ENCODE data around the gene FARS2.

FARS2 gene

GRCh38 chr6:5300206-5300764 is 39.0 kb downstream of the FARS2 start:
- no peaks in the 10 kb centered on the region for H3K36me3 ChIP-seq (ENCODE audit: insufficient read depth, low read length)

GRCh38 chr6:5302220-5302946 is 41.1 kb downstream of the FARS2 start:
- H3K4me3 ChIP-seq (ENCODE audit: low read length) = no peak overlapping the region
- H3K36me3 ChIP-seq (ENCODE audit: insufficient read depth, low read length) = no peaks in the 10 kb centered on the region
- H2AFZ ChIP-seq (ENCODE audit: low read depth, low read length) = no peak overlapping the region
- H3K9me3 ChIP-seq (ENCODE audit: low read length) = no peaks in the 10 kb centered on the region
- peaks cover 7% of the 10 kb centered on the region for H3K4me1 ChIP-seq (ENCODE audit: insufficient read depth, low read length)
- no peaks in the 10 kb centered on the region for H3K27me3 ChIP-seq (ENCODE audit: insufficient read depth, low read length)

More at GRCh38 chr6:5300206-5300764, 39.0 kb downstream of the FARS2 start:
- Histone ChIP-seq H3K9me3 (ENCODE audit: low read length) (no peaks in the 10 kb centered on the region), H3K4me3 (ENCODE audit: low read length) (no peak overlapping the region), H2AFZ (ENCODE audit: low read depth, low read length) (no peak overlapping the region), H3K27me3 (ENCODE audit: insufficient read depth, low read length) (no peaks in the 10 kb centered on the region), H3K4me1 (ENCODE audit: insufficient read depth, low read length) (no peaks in the 10 kb centered on the region)

- Histone ChIP-seq H2AFZ (ENCODE audit: low read depth, low read length) (no peak overlapping the region), H3K27me3 (ENCODE audit: insufficient read depth, low read length) (no peaks in the 10 kb centered on the region), H3K36me3 (ENCODE audit: insufficient read depth, low read length) (no peaks in the 10 kb centered on the region), H3K9me3 (ENCODE audit: low read length) (no peaks in the 10 kb centered on the region), H3K4me3 (ENCODE audit: low read length) (no peak overlapping the region), H3K4me1 (ENCODE audit: insufficient read depth, low read length) (peaks cover 7% of the 10 kb centered on the region)
Measured at GRCh38 chr6:5302995-5303622, 41.8 kb downstream of the FARS2 start.

- H3K36me3 ChIP-seq (ENCODE audit: insufficient read depth, low read length) = no peaks in the 10 kb centered on the region
- peaks cover 7% of the 10 kb centered on the region for H3K4me1 ChIP-seq (ENCODE audit: insufficient read depth, low read length)
- H3K9me3 ChIP-seq (ENCODE audit: low read length) = no peaks in the 10 kb centered on the region
- H2AFZ ChIP-seq (ENCODE audit: low read depth, low read length) = no peak overlapping the region
- no peaks in the 10 kb centered on the region for H3K27me3 ChIP-seq (ENCODE audit: insufficient read depth, low read length)
- H3K4me3 ChIP-seq (ENCODE audit: low read length) = no peak overlapping the region
Measured at GRCh38 chr6:5303682-5304081, 42.4 kb downstream of the FARS2 start.

- Histone ChIP-seq H3K27me3 (ENCODE audit: insufficient read depth, low read length) (no peaks in the 10 kb centered on the region), H3K9me3 (ENCODE audit: low read length) (no peaks in the 10 kb centered on the region), H3K36me3 (ENCODE audit: insufficient read depth, low read length) (no peaks in the 10 kb centered on the region), H2AFZ (ENCODE audit: low read depth, low read length) (no peak overlapping the region), H3K4me1 (ENCODE audit: insufficient read depth, low read length) (peaks cover 7% of the 10 kb centered on the region), H3K4me3 (ENCODE audit: low read length) (no peak overlapping the region)
Measured at GRCh38 chr6:5305968-5306626, 44.8 kb downstream of the FARS2 start.

- Histone ChIP-seq H3K36me3 (ENCODE audit: insufficient read depth, low read length) (no peaks in the 10 kb centered on the region), H3K4me3 (ENCODE audit: low read length) (no peak overlapping the region), H2AFZ (ENCODE audit: low read depth, low read length) (no peak overlapping the region), H3K9me3 (ENCODE audit: low read length) (no peaks in the 10 kb centered on the region), H3K27me3 (ENCODE audit: insufficient read depth, low read length) (no peaks in the 10 kb centered on the region), H3K4me1 (ENCODE audit: insufficient read depth, low read length) (peaks cover 7% of the 10 kb centered on the region)
Measured at GRCh38 chr6:5307058-5307457, 45.7 kb downstream of the FARS2 start.

GRCh38 chr6:5308066-5308465 is 46.8 kb downstream of the FARS2 start:
- Histone ChIP-seq H3K9me3 (ENCODE audit: low read length) (no peaks in the 10 kb centered on the region), H3K36me3 (ENCODE audit: insufficient read depth, low read length) (no peaks in the 10 kb centered on the region), H3K4me1 (ENCODE audit: insufficient read depth, low read length) (peaks cover 7% of the 10 kb centered on the region), H3K4me3 (ENCODE audit: low read length) (no peak overlapping the region), H3K27me3 (ENCODE audit: insufficient read depth, low read length) (no peaks in the 10 kb centered on the region), H2AFZ (ENCODE audit: low read depth, low read length) (no peak overlapping the region)

GRCh38 chr6:5314191-5314865 is 53.0 kb downstream of the FARS2 start:
- no peaks in the 10 kb centered on the region for H3K9me3 ChIP-seq (ENCODE audit: low read length)
- H3K4me1 ChIP-seq (ENCODE audit: insufficient read depth, low read length) = no peaks in the 10 kb centered on the region
- no peaks in the 10 kb centered on the region for H3K36me3 ChIP-seq (ENCODE audit: insufficient read depth, low read length)
- H3K4me3 ChIP-seq (ENCODE audit: low read length) = no peak overlapping the region
- no peak overlapping the region for H2AFZ ChIP-seq (ENCODE audit: low read depth, low read length)
- no peaks in the 10 kb centered on the region for H3K27me3 ChIP-seq (ENCODE audit: insufficient read depth, low read length)

- Histone ChIP-seq H3K4me3 (ENCODE audit: low read length) (no peak overlapping the region), H3K36me3 (ENCODE audit: insufficient read depth, low read length) (no peaks in the 10 kb centered on the region), H3K4me1 (ENCODE audit: insufficient read depth, low read length) (no peaks in the 10 kb centered on the region), H2AFZ (ENCODE audit: low read depth, low read length) (no peak overlapping the region), H3K27me3 (ENCODE audit: insufficient read depth, low read length) (no peaks in the 10 kb centered on the region), H3K9me3 (ENCODE audit: low read length) (no peaks in the 10 kb centered on the region)
Measured at GRCh38 chr6:5315881-5316280, 54.6 kb downstream of the FARS2 start.

- no peaks in the 10 kb centered on the region for H3K27me3 ChIP-seq (ENCODE audit: insufficient read depth, low read length)
- H3K36me3 ChIP-seq (ENCODE audit: insufficient read depth, low read length) = no peaks in the 10 kb centered on the region
- H2AFZ ChIP-seq (ENCODE audit: low read depth, low read length) = no peak overlapping the region
- no peaks in the 10 kb centered on the region for H3K4me1 ChIP-seq (ENCODE audit: insufficient read depth, low read length)
- H3K4me3 ChIP-seq (ENCODE audit: low read length) = no peak overlapping the region
- no peaks in the 10 kb centered on the region for H3K9me3 ChIP-seq (ENCODE audit: low read length)
Measured at GRCh38 chr6:5316951-5317350, 55.6 kb downstream of the FARS2 start.

GRCh38 chr6:5318617-5319272 is 57.4 kb downstream of the FARS2 start:
- no peaks in the 10 kb centered on the region for H3K36me3 ChIP-seq (ENCODE audit: insufficient read depth, low read length)
- H3K4me3 ChIP-seq (ENCODE audit: low read length) = no peak overlapping the region
- H3K9me3 ChIP-seq (ENCODE audit: low read length) = peaks cover under 1% of the 10 kb centered on the region
- H2AFZ ChIP-seq (ENCODE audit: low read depth, low read length) = no peak overlapping the region
- H3K27me3 ChIP-seq (ENCODE audit: insufficient read depth, low read length) = no peaks in the 10 kb centered on the region
- H3K4me1 ChIP-seq (ENCODE audit: insufficient read depth, low read length) = no peaks in the 10 kb centered on the region

- Histone ChIP-seq H3K9me3 (ENCODE audit: low read length) (peaks cover 11% of the 10 kb centered on the region), H3K4me1 (ENCODE audit: insufficient read depth, low read length) (no peaks in the 10 kb centered on the region), H3K4me3 (ENCODE audit: low read length) (no peak overlapping the region), H2AFZ (ENCODE audit: low read depth, low read length) (no peak overlapping the region), H3K27me3 (ENCODE audit: insufficient read depth, low read length) (no peaks in the 10 kb centered on the region), H3K36me3 (ENCODE audit: insufficient read depth, low read length) (peaks cover 5% of the 10 kb centered on the region)
Measured at GRCh38 chr6:5323979-5324378, 62.7 kb downstream of the FARS2 start.

All from neuron (in vitro differentiated cells).